A673 (cell line): ENCODE measurements around the gene DPF3. TPM values are rescaled to one million over a fixed set of nuclear protein-coding genes. Genes with fewer than 3 reads are reported as not detected.

Source experiments
- BruUV-seq: library from RNA; stranded (reverse); fragments of 400-500 nt; replicated peaks from 2 replicates; lab custom pipeline; 2021; lab: Mats Ljungman, UMichigan
- CTCF ChIA-PET: fragments of 300-600 bp; sonication (Branson Sonifier 250); formaldehyde crosslinking; loops from one replicate; lab custom pipeline; 2022; ENCODE audit warnings: antibody characterized with exemption; lab: Charles Lee
- POLR2A ChIA-PET: fragments of 300-600 bp; sonication (Branson Sonifier 250); formaldehyde crosslinking; loops from one replicate; lab custom pipeline; 2022; ENCODE audit warnings: antibody characterized with exemption; ENCODE audit not compliant: low non-redundant PET; lab: Charles Lee
- DNase-seq: peaks from one replicate; pipeline ENCODE4 v3.0.0-alpha.2; 2015; ENCODE audit warnings: low spot score
- H3K27ac ChIP-seq: fragments of 200-600 bp; sonication (generic); 2 replicates; pipeline ENCODE4 v1.5.1; 2016; ENCODE audit warnings: mixed run types, low read depth, mild to moderate bottlenecking, mixed read lengths, antibody characterized with exemption, low read length; ENCODE audit not compliant: poor library complexity, severe bottlenecking
- H3K27me3 ChIP-seq: fragments of 200-600 bp; sonication (generic); replicated peaks from 2 replicates; pipeline ENCODE4 v1.6.1; 2017; ENCODE audit warnings: mixed run types, low read depth, mild to moderate bottlenecking, mixed read lengths, antibody characterized with exemption, low read length; ENCODE audit not compliant: insufficient read depth, poor library complexity
- H3K36me3 ChIP-seq: fragments of 200-600 bp; sonication (generic); 2 replicates; pipeline ENCODE4 v1.6.1; 2016; ENCODE audit warnings: mixed run types, mild to moderate bottlenecking, mixed read lengths, antibody characterized with exemption, low read length; ENCODE audit not compliant: insufficient read depth, poor library complexity, severe bottlenecking
- H3K4me1 ChIP-seq: fragments of 200-600 bp; sonication (generic); 2 replicates; pipeline ENCODE4 v1.6.1; 2017; ENCODE audit warnings: mixed run types, mild to moderate bottlenecking, mixed read lengths, antibody characterized with exemption, low read length; ENCODE audit not compliant: insufficient read depth, poor library complexity, severe bottlenecking
- H3K4me3 ChIP-seq: fragments of 200-600 bp; sonication (generic); 2 replicates; pipeline ENCODE4 v1.5.1; 2016; ENCODE audit warnings: low read depth, mixed run types, mild to moderate bottlenecking, mixed read lengths, low read length; ENCODE audit not compliant: poor library complexity, severe bottlenecking
- H3K9me3 ChIP-seq: fragments of 200-600 bp; sonication (generic); 2 replicates; pipeline ENCODE4 v1.6.1; 2016; ENCODE audit warnings: mixed run types, low read depth, mild to moderate bottlenecking, mixed read lengths, antibody characterized with exemption, low read length; ENCODE audit not compliant: poor library complexity, severe bottlenecking
- CTCF ChIP-seq: fragments of 300-800, 200-600 bp; sonication (generic); conservative IDR thresholded peaks from 2 replicates; pipeline ENCODE4 v1.5.1; 2017; ENCODE audit warnings: low read depth, mild to moderate bottlenecking, antibody characterized with exemption, low read length, moderate library complexity, mixed read lengths
- EZH2 ChIP-seq: fragments of 200-600 bp; sonication (generic); IDR thresholded peaks from 2 replicates; pipeline ENCODE4 v1.6.1; 2017; ENCODE audit warnings: borderline replicate concordance, low read depth, mild to moderate bottlenecking, mixed read lengths, antibody characterized with exemption, low read length; ENCODE audit not compliant: poor library complexity, severe bottlenecking
- intact Hi-C: fragments of 100-400 bp; cut with micrococcal nuclease; formaldehyde crosslinking; loops from one replicate; pipeline ENCODE4 v1.10.0; 2022; ENCODE audit not compliant: unreplicated experiment
- total RNA-seq: library from RNA; stranded (reverse); gene quantifications from 2 replicates; pipeline ENCODE4 v1.2.3, GENCODE V29; 2021

DPF3 gene
- total RNA-seq, 1 experiment from 2014 or later, result 15.7 TPM

DNA sequence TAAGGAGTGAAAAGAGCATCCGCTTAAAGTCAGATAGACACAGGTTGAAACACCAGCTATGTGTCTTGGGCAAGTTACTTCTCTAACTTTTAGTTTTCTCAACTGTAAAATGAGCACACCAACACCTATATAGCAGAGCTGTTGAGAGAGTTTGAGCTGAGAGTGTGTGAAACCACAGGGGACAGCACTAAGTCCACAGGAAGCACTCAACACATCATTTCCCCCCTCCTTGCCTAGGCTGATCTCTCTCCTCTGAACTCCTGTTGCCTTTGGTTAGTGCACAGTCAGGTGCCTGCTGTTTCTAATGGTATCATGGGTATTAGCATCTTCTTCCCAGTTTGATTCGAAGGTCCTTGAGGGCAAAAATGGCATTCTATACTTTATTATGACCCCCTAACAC, 176.7 kb downstream of the DPF3 start:
- POLR2A ChIA-PET, result no interaction called here
- H3K36me3 ChIP-seq, result no peaks in the 10 kb centered on the region
- no peak overlapping the region for H3K27ac ChIP-seq
- no peak for DNase-seq
- CTCF ChIA-PET, result no interaction called here
- H3K4me3 ChIP-seq, result no peak overlapping the region
- H3K9me3 ChIP-seq, result no peaks in the 10 kb centered on the region
- intact Hi-C loops, result no loop called here
- H3K27me3 ChIP-seq, result no peaks in the 10 kb centered on the region
- BruUV-seq, result no TSS peak
- TF ChIP-seq EZH2 (no peak), CTCF (no peak)
- no peaks in the 10 kb centered on the region for H3K4me1 ChIP-seq

- CTCF ChIA-PET, result no interaction called here
- no peaks in the 10 kb centered on the region for H3K27me3 ChIP-seq
- no peaks in the 10 kb centered on the region for H3K9me3 ChIP-seq
- no TSS peak for BruUV-seq
- POLR2A ChIA-PET, result no interaction called here
- H3K4me1 ChIP-seq, result no peaks in the 10 kb centered on the region
- no peak for TF ChIP-seq CTCF
- TF ChIP-seq EZH2, result no peak
- H3K27ac ChIP-seq, result no peak overlapping the region
- DNase-seq, result no peak
- H3K4me3 ChIP-seq, result no peak overlapping the region
- intact Hi-C loops, result no loop called here
- no peaks in the 10 kb centered on the region for H3K36me3 ChIP-seq
These were observed 177.4 kb downstream of the DPF3 start for GRCh38 chr14:72716476-72716875.

DNA sequence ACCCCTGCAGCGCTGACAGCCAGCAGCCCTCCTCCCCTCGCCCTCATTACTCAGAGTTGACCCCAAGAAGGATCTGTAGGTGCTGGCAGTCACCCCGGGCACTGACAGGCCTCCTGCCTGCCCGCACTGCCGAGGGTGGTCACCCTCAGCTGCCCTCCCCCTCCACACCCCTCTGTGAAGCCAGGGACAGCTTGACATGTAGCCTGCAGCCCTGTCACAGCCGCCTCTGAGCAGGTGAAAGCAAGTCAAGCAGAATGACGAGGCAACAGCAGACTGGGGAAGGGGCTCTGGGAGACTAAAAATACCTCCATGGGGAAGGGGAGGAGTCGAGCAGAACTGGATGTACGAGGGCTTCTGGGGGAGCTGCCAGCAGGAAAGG, 178.1 kb downstream of the DPF3 start:
- Histone ChIP-seq H3K27me3 (no peaks in the 10 kb centered on the region), H3K9me3 (no peaks in the 10 kb centered on the region), H3K4me1 (no peaks in the 10 kb centered on the region), H3K4me3 (no peak overlapping the region), H3K36me3 (no peaks in the 10 kb centered on the region), H3K27ac (no peak overlapping the region)
- no peak for DNase-seq
- CTCF ChIA-PET, result no interaction called here
- TF ChIP-seq CTCF, result no peak
- TF ChIP-seq EZH2, result no peak
- POLR2A ChIA-PET, result no interaction called here
- no TSS peak for BruUV-seq
- intact Hi-C loops, result no loop called here
